HepG2 (cell line): ENCODE results near the gene WNK2. TPM values are rescaled to one million over a fixed set of nuclear protein-coding genes. Genes with fewer than 3 reads are reported as not detected.

Experiments used
- ATAC-seq: fragments of 200-7000 bp; cut with Tn5 transposase; 3 replicates; pipeline ENCODE4 v1.9.1; 2020; ENCODE audit warnings: mild to moderate bottlenecking, moderate library complexity
- BruUV-seq: library from RNA; stranded (reverse); fragments of 400-500 nt; replicated peaks from 2 replicates; lab custom pipeline; 2021; lab: Mats Ljungman, UMichigan
- CTCF ChIA-PET: fragments of 300-600 bp; formaldehyde crosslinking; extraction: SDS; loops from one replicate; lab custom pipeline; 2021; ENCODE audit warnings: low total read pairs, inconsistent platforms, low intra/inter-chr PET ratio; lab: Yijun Ruan, JAX
- POLR2A ChIA-PET: fragments of 350-600 bp; sonication (Branson Sonifier 250); formaldehyde crosslinking; loops from one replicate; lab custom pipeline; 2020; ENCODE audit warnings: antibody characterized with exemption, inconsistent platforms; lab: Yijun Ruan, JAX
- DNase-seq: peaks from one replicate; pipeline ENCODE4 v3.0.0-alpha.2; 2015; ENCODE audit warnings: low spot score
- FAIRE-seq: peaks from 3 replicates; lab custom pipeline; 2011; peaks lifted over from hg19 to GRCh38; lab: Jason Lieb, UNC
- H2AFZ ChIP-seq: one replicate; pipeline ENCODE4 v1.6.1; 2011; ENCODE audit warnings: low read length, inconsistent platforms
- H3K27ac ChIP-seq: fragments of 300-600 bp; 3 replicates; pipeline ENCODE4 v1.8.0; 2011; ENCODE audit warnings: mixed run types, mild to moderate bottlenecking, mixed read lengths, low read length, inconsistent platforms; ENCODE audit not compliant: insufficient read depth; ENCODE audit errors: extremely low read length
- H3K27me3 ChIP-seq, 2 experiments: fragments of 200-600 bp in 1 of 2; 2 replicates in 1 of 2; 3 replicates in 1 of 2; pipeline versions ENCODE4 v1.6.0 to v1.8.0; 2011; ENCODE audit warnings: low read length in 2 of 2, mild to moderate bottlenecking in 2 of 2, moderate library complexity in 2 of 2, inconsistent platforms in 1 of 2; ENCODE audit not compliant: insufficient read depth in 2 of 2, control insufficient read depth in 1 of 2
- H3K36me3 ChIP-seq, 2 experiments: fragments of 200-600 bp in 1 of 2; replicated peaks in 1 of 2; 2 replicates in 1 of 2; 3 replicates in 1 of 2; pipeline versions ENCODE4 v1.5.1 to v1.8.0; 2011; ENCODE audit warnings: low read length in 2 of 2, inconsistent platforms in 1 of 2; ENCODE audit not compliant: insufficient read depth in 2 of 2, control insufficient read depth in 1 of 2
- H3K4me1 ChIP-seq: 2 replicates; pipeline ENCODE4 v1.5.1; 2012; ENCODE audit warnings: low read length, inconsistent platforms; ENCODE audit not compliant: insufficient read depth
- H3K4me2 ChIP-seq: 2 replicates; pipeline ENCODE4 v1.6.0; 2011; ENCODE audit warnings: low read depth, low read length, inconsistent platforms
- H3K4me3 ChIP-seq, 3 experiments: fragments of 200-600 bp in 1 of 3; sonication (generic), shearing (Covaris generic) in 1 of 3; replicated peaks in 1 of 3; 2 replicates each; pipeline ENCODE4 v1.5.1; 2011 to 2016; ENCODE audit warnings: low read length in 3 of 3, inconsistent platforms in 2 of 3, low read depth in 2 of 3, mild to moderate bottlenecking in 2 of 3, control low read depth in 1 of 3, mixed read lengths in 1 of 3; ENCODE audit not compliant: insufficient read depth in 1 of 3
- H3K79me2 ChIP-seq: one replicate; pipeline ENCODE4 v1.6.1; 2011; ENCODE audit warnings: low read length, inconsistent platforms; ENCODE audit not compliant: insufficient read depth
- H3K9ac ChIP-seq: 2 replicates; pipeline ENCODE4 v1.6.0; 2011; ENCODE audit warnings: mild to moderate bottlenecking, low read depth, low read length, inconsistent platforms; ENCODE audit not compliant: insufficient read depth
- H3K9me3 ChIP-seq: 2 replicates; pipeline ENCODE4 v1.5.1; 2012; ENCODE audit warnings: mild to moderate bottlenecking, low read length
- H4K20me1 ChIP-seq: 2 replicates; pipeline ENCODE4 v1.6.0; 2011; ENCODE audit warnings: inconsistent platforms, mild to moderate bottlenecking, low read length, moderate library complexity; ENCODE audit not compliant: insufficient read depth
- HOMEZ ChIP-seq: IDR thresholded peaks from 2 replicates; pipeline ENCODE4 v1.6.1; 2016; ENCODE audit warnings: low read depth
- NFATC3 ChIP-seq: sonication (generic); formaldehyde crosslinking; IDR thresholded peaks from 2 replicates; pipeline ENCODE4 v1.5.1; 2020; ENCODE audit warnings: mild to moderate bottlenecking, missing genetic modification reagents
- NFKB2 ChIP-seq: sonication (generic); formaldehyde crosslinking; IDR thresholded peaks from 2 replicates; pipeline ENCODE4 v1.4.0; 2020; ENCODE audit warnings: missing genetic modification reagents, borderline replicate concordance
- RARA ChIP-seq: IDR thresholded peaks from 2 replicates; pipeline ENCODE4 v1.6.1; 2016; ENCODE audit warnings: missing genetic modification reagents, missing compliant biosample characterization
- SIN3B ChIP-seq: fragments of 150-350 bp; IDR thresholded peaks from 2 replicates; pipeline ENCODE4 v1.6.1; 2014; ENCODE audit warnings: low read length
- TRAFD1 ChIP-seq: sonication (generic); formaldehyde crosslinking; IDR thresholded peaks from 2 replicates; pipeline ENCODE4 v1.5.1; 2020; ENCODE audit warnings: missing genetic modification reagents, mild to moderate bottlenecking, borderline replicate concordance
- ZNF142 ChIP-seq: sonication (generic); formaldehyde crosslinking; IDR thresholded peaks from 2 replicates; pipeline ENCODE4 v1.4.0; 2020; ENCODE audit warnings: missing genetic modification reagents
- ZNF687 ChIP-seq: sonication (generic); formaldehyde crosslinking; IDR thresholded peaks from 2 replicates; pipeline ENCODE4 v1.5.1; 2020; ENCODE audit warnings: mild to moderate bottlenecking, missing genetic modification reagents, moderate library complexity
- WGBS: methylation state at CpG from one replicate; pipeline ENCODE4 v1.1.6; 2017; ENCODE audit warnings: low lambda C conversion rate; 5-methylcytosine and 5-hydroxymethylcytosine counted together
- in situ Hi-C: cut with HindIII; loops from 2 replicates; pipeline ENCODE4 v1.10.0; 2017; ENCODE audit warnings: low pct_unique_long_range_greater_than_20kb; ENCODE audit not compliant: extremely low pct_ligation_motif_present
- intact Hi-C: fragments of 100-400 bp; cut with micrococcal nuclease; formaldehyde crosslinking; loops from one replicate; pipeline ENCODE4 v1.10.0; 2022; ENCODE audit not compliant: unreplicated experiment
- polyA plus RNA-seq, 8 experiments: library from polyadenylated mRNA; depleted of rRNA in 3 of 8; stranded (reverse) in 7 of 8; unstranded in 1 of 8; fragments of >200 nt; fragmentation: Illumina TruSeq in 4 of 8; extraction: Trizol in 4 of 8; gene quantifications; 2 replicates each; pipeline versions ENCODE4 v1.2.1 to v1.2.3, GENCODE V29; 2011 to 2016; ENCODE audit warnings: low read depth in 4 of 8, missing spikeins in 1 of 8, mixed read lengths in 1 of 8; ENCODE audit not compliant: insufficient read depth in 1 of 8
- total RNA-seq, 5 experiments: library from RNA; depleted of rRNA; stranded (reverse); fragments of >200 nt; fragmentation: Illumina TruSeq; extraction: Trizol; gene quantifications; 2 replicates each; pipeline ENCODE4 v1.2.3, GENCODE V29; 2016; ENCODE audit warnings: low read depth in 1 of 5

Gene WNK2
- total and polyA plus RNA-seq, 2 of the 13 experiments (the other 11 are each of a cell fraction or from before 2014, with no cell fraction given): 10.5 to 12.0 TPM

GRCh38 chr9:93149361-93149760 is 34.6 kb upstream of the WNK2 start:
- Histone ChIP-seq H3K79me2 (no peaks in the 10 kb centered on the region), H3K27ac (no peak overlapping the region), H3K36me3 (no peaks in the 10 kb centered on the region), H3K9me3 (no peaks in the 10 kb centered on the region), H4K20me1 (no peaks in the 10 kb centered on the region), H3K4me2 (no peak overlapping the region), H3K4me3 (no peak overlapping the region), H3K9ac (no peak overlapping the region), H2AFZ (no peak overlapping the region), H3K27me3 (peaks cover 0 to 2% of the 10 kb centered on the region in 2 experiments; a peak in 1 of 5 replicates), H3K4me1 (peaks cover 15% of the 10 kb centered on the region)
- TF ChIP-seq HOMEZ (CRISPR knock-in tag): no peak
- no peak for TF ChIP-seq ZNF142 (CRISPR knock-in tag)
- no peak for TF ChIP-seq ZNF687 (CRISPR knock-in tag)
- no peak for TF ChIP-seq NFATC3 (CRISPR knock-in tag)
- TF ChIP-seq NFKB2 (CRISPR knock-in tag): no peak
- TF ChIP-seq TRAFD1: no peak
- no peak for TF ChIP-seq RARA
- TF ChIP-seq SIN3B: no peak
- no TSS peak for BruUV-seq
- POLR2A ChIA-PET: interaction anchor here (0.7 to 3.3 kb wide), 2 partner anchors 15 to 153 kb away, joined by 3 to 15 read pairs; partner anchors contain the start of gene NINJ1
- 3% methylated on average over 1 of the region's 1 CpG for WGBS
- no peak for FAIRE-seq
- ATAC-seq: no peak
- CTCF ChIA-PET: no interaction called here
- intact Hi-C loops: no loop called here
- no peak for DNase-seq
- in situ Hi-C loops: no loop called here
